Stomach (tissue), 9 donors: ENCODE data around the gene EDA. TPM values are rescaled to one million over a fixed set of nuclear protein-coding genes. Genes with fewer than 3 reads are reported as not detected.

Experiments
- DNase-seq, 2 donors: peaks; one replicate each; pipeline versions ENCODE4 v3.0.0 to v3.0.0-alpha.2; 2013 to 2019
- H3K27ac ChIP-seq, 5 donors: fragments of 200-600 bp in 4 of 5; sonication (generic) in 4 of 5; one replicate each; pipeline ENCODE4 v1.5.1; 2013 to 2019; ENCODE audit warnings: mild to moderate bottlenecking in 1 of 5, moderate library complexity in 1 of 5
- H3K27me3 ChIP-seq, 3 donors: fragments of 200-600 bp; sonication (generic); one replicate each; pipeline ENCODE4 v1.5.1; 2017 to 2019; ENCODE audit warnings: mixed run types in 1 of 3
- H3K36me3 ChIP-seq, 4 donors: fragments of 200-600 bp; sonication (generic); 1 replicate in 3 of 4; 2 replicates in 1 of 4; pipeline ENCODE4 v1.5.1; 2016 to 2019
- H3K4me1 ChIP-seq, 4 donors: fragments of 200-600 bp; sonication (generic); one replicate each; pipeline ENCODE4 v1.5.1; 2016 to 2019
- H3K4me3 ChIP-seq, 4 donors: fragments of 200-600 bp; sonication (generic) in 3 of 4; one replicate each; pipeline ENCODE4 v1.5.1; 2016 to 2019; ENCODE audit warnings: mild to moderate bottlenecking in 1 of 4
- H3K9me3 ChIP-seq, 4 donors: fragments of 200-600 bp; sonication (generic); one replicate each; pipeline ENCODE4 v1.5.1; 2016 to 2019
- CTCF ChIP-seq, 7 experiments: fragments of 450-650 bp in 4 of 7; fragments of 200-600 bp in 3 of 7; sonication (generic) in 3 of 7; IDR thresholded peaks; one replicate each; pipeline ENCODE4 v1.5.1; 2016 to 2019; ENCODE audit warnings: antibody characterized with exemption in 7 of 7, control low read depth in 2 of 7, mild to moderate bottlenecking in 1 of 7
- EP300 ChIP-seq: sonication (generic); formaldehyde crosslinking; IDR thresholded peaks from one replicate; pipeline ENCODE4 v1.6.1; 2017; ENCODE audit warnings: antibody characterized with exemption
- POLR2A ChIP-seq, 4 donors: fragments of 450-650 bp; IDR thresholded peaks; one replicate each; pipeline ENCODE4 v1.6.1; 2016; ENCODE audit warnings: antibody characterized with exemption in 4 of 4, control low read depth in 2 of 4, mild to moderate bottlenecking in 1 of 4, moderate library complexity in 1 of 4
- POLR2AphosphoS5 ChIP-seq, 3 donors: sonication (generic); formaldehyde crosslinking; IDR thresholded peaks; one replicate each; pipeline ENCODE4 v1.6.1; 2016; ENCODE audit warnings: antibody characterized with exemption in 3 of 3
- WGBS, 5 donors: extraction: QIAGEN DNeasy Blood & Tissue Kit in 3 of 5; methylation state at CpG; one replicate each; pipeline versions ENCODE4 v1.1.5 to v1.1.7; 2013 to 2018; 5-methylcytosine and 5-hydroxymethylcytosine counted together
- intact Hi-C: fragments of 100-400 bp; cut with DNase I; formaldehyde crosslinking; loops from one replicate; pipeline ENCODE4 v1.15.1; 2023; ENCODE audit warnings: low total_unique reads
- polyA plus RNA-seq, 3 donors: library from polyadenylated mRNA; stranded (reverse); fragments of 200-250 nt; gene quantifications; one replicate each; pipeline ENCODE4 v1.2.3, GENCODE V29; 2013
- total RNA-seq, 5 donors: library from RNA; depleted of rRNA; stranded (reverse); fragments of >200 nt; gene quantifications; one replicate each; pipeline versions ENCODE4 v1.1.0 to v1.2.3, GENCODE V29; 2014 to 2016
- donor health status: healthy with polysubstance abuse.
- donor health status: Bipolar disorder and iron deficiency.
- donor health status: healthy.

The EDA gene
- total and polyA plus RNA-seq, 8 donors: 1.6 to 26.1 (median 3.1) TPM; not detected in 1

GRCh38 chrX:70033348-70034051, 417.6 kb downstream of the EDA start:
- TF ChIP-seq CTCF (IDR thresholded peaks at IDR 0.05) (peak in 5 of 7 experiments; percentile 11 to 54 (median 43)), POLR2AphosphoS5 (IDR thresholded peaks at IDR 0.05) (no peak), EP300 (no peak)
- intact Hi-C loops: loop anchor here (10.0 kb wide), 2 partner anchors 61 to 499 kb away; no protein-coding TSS in a partner anchor
- Histone ChIP-seq H3K4me3 (no peak overlapping the region), H3K36me3 (no peaks in the 10 kb centered on the region), H3K27me3 (peaks cover 0 to 4% (median 0%) of the 10 kb centered on the region in 3 donors), H3K27ac (no peak overlapping the region), H3K4me1 (no peaks in the 10 kb centered on the region), H3K9me3 (no peaks in the 10 kb centered on the region)
- peak; percentile 46 to 60 for DNase-seq
- 59 to 73% (median 62%) methylated on average over 10 of the region's 10 CpGs for WGBS, 5 donors

GRCh38 chrX:70034646-70035045, 418.7 kb downstream of the EDA start:
- H3K4me3 ChIP-seq: no peak overlapping the region
- peaks cover 0 to 4% (median 0%) of the 10 kb centered on the region in 3 donors for H3K27me3 ChIP-seq
- H3K27ac ChIP-seq: no peak overlapping the region
- intact Hi-C loops: loop anchor here (10.0 kb wide), 2 partner anchors 60 to 500 kb away; no protein-coding TSS in a partner anchor
- DNase-seq: no peak
- H3K9me3 ChIP-seq: no peaks in the 10 kb centered on the region
- H3K36me3 ChIP-seq: no peaks in the 10 kb centered on the region
- H3K4me1 ChIP-seq: no peaks in the 10 kb centered on the region
- 39 to 69% (median 60%) methylated on average over 2 to 4 of the region's 4 CpGs for WGBS, 5 donors
- TF ChIP-seq POLR2AphosphoS5 (IDR thresholded peaks at IDR 0.05) (no peak), CTCF (IDR thresholded peaks at IDR 0.05) (no peak), EP300 (no peak), POLR2A (IDR thresholded peaks at IDR 0.05) (no peak)

- Histone ChIP-seq H3K9me3 (no peaks in the 10 kb centered on the region), H3K4me1 (no peaks in the 10 kb centered on the region), H3K27ac (peak overlapping the region in 1 of 5 donors; percentile 5), H3K36me3 (no peaks in the 10 kb centered on the region), H3K4me3 (no peak overlapping the region), H3K27me3 (no peaks in the 10 kb centered on the region)
- intact Hi-C loops: loop anchor here (10.0 kb wide), 2 partner anchors 56 to 504 kb away; no protein-coding TSS in a partner anchor
- TF ChIP-seq POLR2A (IDR thresholded peaks at IDR 0.05) (no peak), POLR2AphosphoS5 (IDR thresholded peaks at IDR 0.05) (no peak), EP300 (no peak), CTCF (IDR thresholded peaks at IDR 0.05) (no peak)
- DNase-seq: peak in 1 of 2 donors; percentile 39
- WGBS, 5 donors: 40 to 76% (median 55%) methylated on average over 2 of the region's 2 CpGs
Observed at GRCh38 chrX:70038515-70038914, 422.6 kb downstream of the EDA start.

DNA sequence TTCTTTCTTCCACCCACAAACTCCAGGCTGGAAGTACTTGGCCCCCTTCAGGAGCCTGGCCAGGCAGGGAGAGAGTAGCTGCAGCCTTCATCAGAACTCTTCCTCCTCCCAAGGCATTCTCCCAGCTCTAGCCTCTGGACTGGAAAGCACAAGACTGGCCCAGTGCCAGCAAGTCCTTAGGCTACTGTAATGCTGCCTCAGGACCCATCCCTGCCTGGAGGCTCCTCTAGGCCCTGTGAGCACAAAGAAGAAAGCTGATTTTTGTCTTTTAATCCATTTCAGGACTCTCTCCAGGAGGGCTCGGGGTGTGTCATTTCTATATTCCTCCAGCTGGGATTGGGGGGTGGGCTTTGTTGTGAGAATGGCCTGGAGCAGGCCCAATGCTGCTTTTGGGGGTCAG, 423.0 kb downstream of the EDA start:
- WGBS, 5 donors: 71 to 100% (median 90%) methylated on average over 1 of the region's 1 CpG
- Histone ChIP-seq H3K36me3 (no peaks in the 10 kb centered on the region), H3K4me1 (no peaks in the 10 kb centered on the region), H3K4me3 (no peak overlapping the region), H3K9me3 (no peaks in the 10 kb centered on the region), H3K27ac (peak overlapping the region in 1 of 5 donors; percentile 5), H3K27me3 (no peaks in the 10 kb centered on the region)
- TF ChIP-seq POLR2AphosphoS5 (IDR thresholded peaks at IDR 0.05) (no peak), CTCF (IDR thresholded peaks at IDR 0.05) (no peak), POLR2A (IDR thresholded peaks at IDR 0.05) (no peak)
- DNase-seq: peak in 1 of 2 donors; percentile 39
- intact Hi-C loops: loop anchor here (10.0 kb wide), 2 partner anchors 56 to 504 kb away; no protein-coding TSS in a partner anchor
